ENCODE measurements around the gene GALNT4. TPM values are rescaled to one million over a fixed set of nuclear protein-coding genes. Genes with fewer than 3 reads are reported as not detected.

Gene GALNT4
- total RNA-seq, 1 donor from 2014 or later, result 6.4 TPM

DNA sequence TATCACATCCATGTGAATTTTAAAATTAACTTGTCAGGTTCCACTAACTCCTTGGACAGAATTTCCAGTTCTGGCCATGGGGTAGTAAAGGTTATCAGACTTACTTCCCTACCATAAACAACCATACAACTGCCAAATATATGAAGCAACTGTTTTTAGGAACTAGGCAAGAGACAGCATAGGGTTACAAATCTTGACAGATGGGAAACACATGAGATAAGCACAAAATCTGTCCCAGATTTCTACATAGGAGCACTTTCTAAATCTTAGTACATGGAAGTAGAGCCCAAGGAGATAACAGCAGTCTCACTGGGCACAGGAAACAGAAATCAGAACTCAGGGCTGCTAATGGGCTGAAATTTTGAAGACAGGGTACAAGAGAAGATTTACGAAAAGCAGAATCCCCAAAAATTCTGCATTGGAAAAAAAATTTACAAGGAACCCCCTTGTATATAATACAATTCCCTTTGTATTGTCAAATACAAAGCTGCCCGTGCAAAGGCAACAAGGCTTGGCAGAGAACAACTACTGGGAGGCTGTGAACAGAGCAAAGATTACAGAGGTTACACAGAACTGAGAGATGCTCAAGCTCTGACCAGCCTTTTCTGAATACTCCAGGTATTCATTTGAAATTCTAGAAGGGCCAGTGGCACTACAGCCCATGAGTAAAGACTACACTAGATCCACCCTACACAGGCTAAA, 43.2 kb downstream of the GALNT4 start:
- no peak for DNase-seq (ENCODE audit: low spot score in 2 of 2, unreplicated experiment in 2 of 2)
- H3K36me3 Mint-ChIP-seq, result peaks cover 6% of the 10 kb centered on the region

DNA sequence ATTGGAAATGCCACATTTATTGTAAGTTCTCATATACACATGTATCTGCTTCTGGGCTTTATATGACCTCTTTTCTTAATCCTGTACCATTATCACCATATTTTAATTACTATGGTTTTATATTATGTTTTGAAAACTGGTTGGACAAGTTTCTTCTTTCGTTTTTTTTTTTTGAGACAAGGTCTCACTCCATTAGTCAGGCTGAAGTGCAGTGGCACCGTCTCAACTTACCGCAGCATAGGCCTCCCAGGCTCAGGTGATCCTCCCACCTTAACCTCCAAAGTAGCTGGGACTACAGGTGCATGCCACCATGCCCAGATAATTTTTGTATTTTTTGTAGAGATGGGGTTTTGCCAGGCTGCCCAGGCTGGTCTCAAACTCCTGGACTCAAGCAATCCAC, 44.6 kb downstream of the GALNT4 start:
- H3K4me1 Mint-ChIP-seq, result no peaks in the 10 kb centered on the region
- TF ChIP-seq, protein P1, sequence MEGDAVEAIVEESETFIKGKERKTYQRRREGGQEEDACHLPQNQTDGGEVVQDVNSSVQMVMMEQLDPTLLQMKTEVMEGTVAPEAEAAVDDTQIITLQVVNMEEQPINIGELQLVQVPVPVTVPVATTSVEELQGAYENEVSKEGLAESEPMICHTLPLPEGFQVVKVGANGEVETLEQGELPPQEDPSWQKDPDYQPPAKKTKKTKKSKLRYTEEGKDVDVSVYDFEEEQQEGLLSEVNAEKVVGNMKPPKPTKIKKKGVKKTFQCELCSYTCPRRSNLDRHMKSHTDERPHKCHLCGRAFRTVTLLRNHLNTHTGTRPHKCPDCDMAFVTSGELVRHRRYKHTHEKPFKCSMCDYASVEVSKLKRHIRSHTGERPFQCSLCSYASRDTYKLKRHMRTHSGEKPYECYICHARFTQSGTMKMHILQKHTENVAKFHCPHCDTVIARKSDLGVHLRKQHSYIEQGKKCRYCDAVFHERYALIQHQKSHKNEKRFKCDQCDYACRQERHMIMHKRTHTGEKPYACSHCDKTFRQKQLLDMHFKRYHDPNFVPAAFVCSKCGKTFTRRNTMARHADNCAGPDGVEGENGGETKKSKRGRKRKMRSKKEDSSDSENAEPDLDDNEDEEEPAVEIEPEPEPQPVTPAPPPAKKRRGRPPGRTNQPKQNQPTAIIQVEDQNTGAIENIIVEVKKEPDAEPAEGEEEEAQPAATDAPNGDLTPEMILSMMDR (IDR thresholded peaks at IDR 0.05; ENCODE audit: unreplicated experiment), result no peak
- no peak overlapping the region for H3K27ac Mint-ChIP-seq
- H3K36me3 Mint-ChIP-seq, result peaks cover 6% of the 10 kb centered on the region
- DNase-seq (ENCODE audit: low spot score in 2 of 2, unreplicated experiment in 2 of 2), result no peak
- no peaks in the 10 kb centered on the region for H3K9me3 Mint-ChIP-seq
- H3K27me3 Mint-ChIP-seq (ENCODE audit: low read depth), result no peaks in the 10 kb centered on the region
- no peak overlapping the region for H3K4me3 Mint-ChIP-seq

More for the DNA sequence above, 43.2 kb downstream of the GALNT4 start:
- Mint-ChIP-seq H3K4me1 (no peaks in the 10 kb centered on the region), H3K4me3 (no peak overlapping the region), H3K27ac (no peak overlapping the region), H3K9me3 (no peaks in the 10 kb centered on the region), H3K27me3 (ENCODE audit: low read depth) (no peaks in the 10 kb centered on the region)
- TF ChIP-seq, protein P1 (IDR thresholded peaks at IDR 0.05; ENCODE audit: unreplicated experiment), result no peak

DNA sequence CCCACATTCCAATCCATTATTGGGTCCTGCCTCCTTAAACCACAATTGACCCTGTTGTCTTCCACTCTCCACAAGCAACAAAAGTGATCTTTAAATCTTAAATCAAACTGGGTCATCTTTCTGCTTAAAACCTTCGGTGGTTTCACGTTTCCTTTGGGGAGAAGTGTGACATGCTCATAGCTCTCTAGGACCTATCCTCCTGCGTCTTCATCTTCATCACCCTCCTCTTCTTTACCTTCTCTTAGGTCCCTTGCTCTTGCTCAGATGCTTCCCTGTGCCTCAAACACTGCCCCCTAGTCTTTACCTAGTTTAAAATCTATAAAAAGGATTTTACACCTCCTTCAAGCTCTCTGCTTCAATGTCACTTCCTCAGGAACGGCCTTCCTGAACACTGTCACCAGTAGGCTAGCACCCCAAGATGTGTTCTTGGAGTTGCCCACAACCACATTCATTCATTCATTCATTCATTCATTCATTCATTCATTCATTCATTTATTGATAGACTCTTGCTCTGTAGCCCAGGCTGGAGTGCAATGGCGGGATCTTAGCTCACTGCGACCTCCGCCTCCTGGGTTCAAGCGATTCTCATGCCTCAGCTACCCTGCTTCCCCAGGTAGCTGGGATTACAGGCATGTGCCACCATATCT, 46.8 kb downstream of the GALNT4 start:
- H3K27me3 Mint-ChIP-seq (ENCODE audit: low read depth), result no peaks in the 10 kb centered on the region
- TF ChIP-seq, protein P1 (IDR thresholded peaks at IDR 0.05; ENCODE audit: unreplicated experiment), result no peak
- no peaks in the 10 kb centered on the region for H3K9me3 Mint-ChIP-seq
- H3K27ac Mint-ChIP-seq, result no peak overlapping the region
- H3K4me3 Mint-ChIP-seq, result no peak overlapping the region
- DNase-seq (ENCODE audit: low spot score in 2 of 2, unreplicated experiment in 2 of 2), result no peak
- peaks cover 6% of the 10 kb centered on the region for H3K36me3 Mint-ChIP-seq
- peaks cover under 1% of the 10 kb centered on the region for H3K4me1 Mint-ChIP-seq

DNA sequence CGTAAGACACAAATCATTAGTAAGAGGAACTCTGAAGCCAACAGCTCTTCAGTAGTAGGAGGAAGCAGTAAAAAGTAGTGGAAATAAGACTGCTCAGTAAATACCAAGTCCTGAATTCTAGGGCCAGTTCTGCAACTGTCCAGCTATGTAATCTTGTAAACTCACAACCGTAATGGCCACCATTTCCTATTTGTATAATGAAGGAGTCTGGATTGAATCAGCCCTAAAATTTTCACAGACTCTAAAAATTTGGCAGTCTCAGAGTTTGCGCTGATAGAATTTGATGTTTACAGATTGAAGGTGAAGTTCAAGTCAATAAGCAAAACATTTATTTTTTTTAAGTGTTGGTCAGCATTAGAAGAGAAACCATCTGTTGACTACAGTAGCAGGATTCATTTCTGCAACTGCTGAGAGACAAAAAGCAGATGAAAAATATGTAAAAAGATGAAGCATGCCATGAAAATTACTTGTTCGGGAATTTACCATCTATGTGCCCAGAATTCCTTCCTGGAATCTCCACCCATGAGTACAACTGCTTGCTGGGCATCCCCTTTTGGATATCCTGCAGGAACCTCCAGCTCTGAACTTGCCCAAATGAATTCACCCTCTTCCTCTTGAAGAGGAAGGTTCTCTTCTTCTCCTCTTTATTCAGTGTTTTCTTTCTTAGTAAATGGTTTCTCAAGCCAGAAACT, 47.5 kb downstream of the GALNT4 start:
- Mint-ChIP-seq H3K4me1 (peaks cover 5% of the 10 kb centered on the region), H3K4me3 (no peak overlapping the region), H3K36me3 (peaks cover 4% of the 10 kb centered on the region), H3K9me3 (no peaks in the 10 kb centered on the region), H3K27ac (no peak overlapping the region), H3K27me3 (ENCODE audit: low read depth) (no peaks in the 10 kb centered on the region)
- TF ChIP-seq, protein P1 (IDR thresholded peaks at IDR 0.05; ENCODE audit: unreplicated experiment), result no peak
- no peak for DNase-seq (ENCODE audit: low spot score in 2 of 2, unreplicated experiment in 2 of 2)

DNA sequence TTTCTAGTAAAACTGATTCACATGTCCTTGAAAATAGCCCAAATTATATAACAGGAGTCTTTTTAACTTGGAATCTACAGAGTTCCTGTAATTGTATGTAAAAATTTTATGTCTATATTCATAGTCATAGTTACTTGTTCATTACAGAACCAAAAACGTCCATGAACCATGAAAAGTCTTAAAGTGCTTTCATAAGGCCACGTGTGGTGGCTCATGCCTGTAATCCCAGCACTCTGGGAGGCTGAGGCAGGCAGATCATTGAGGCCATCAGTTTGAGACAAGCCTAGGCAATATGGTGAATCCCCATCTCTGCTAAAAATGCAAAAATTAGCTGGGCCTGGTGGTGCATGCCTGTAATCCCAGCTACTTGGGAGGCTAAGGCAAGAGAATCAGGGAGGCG, 48.4 kb downstream of the GALNT4 start:
- Mint-ChIP-seq H3K36me3 (peaks cover 2% of the 10 kb centered on the region), H3K27ac (no peak overlapping the region), H3K4me3 (no peak overlapping the region), H3K4me1 (peaks cover 5% of the 10 kb centered on the region), H3K27me3 (ENCODE audit: low read depth) (no peaks in the 10 kb centered on the region), H3K9me3 (no peaks in the 10 kb centered on the region)
- TF ChIP-seq, protein P1 (IDR thresholded peaks at IDR 0.05; ENCODE audit: unreplicated experiment), result no peak
- DNase-seq (ENCODE audit: low spot score in 2 of 2, unreplicated experiment in 2 of 2), result no peak

All from mesothelial cell of epicardium (in vitro differentiated cells).